HepG2 (cell line): ENCODE data around the gene KANSL1. TPM values are rescaled to one million over a fixed set of nuclear protein-coding genes. Genes with fewer than 3 reads are reported as not detected.
"Not testable (repeated sequence)": the region's sequence is repeated elsewhere in the genome, so short reads cannot be mapped to it uniquely, and the experiment has no call there.

ENCODE experiments used
- ATAC-seq: fragments of 200-7000 bp; cut with Tn5 transposase; 3 replicates; pipeline ENCODE4 v1.9.1; 2020; ENCODE audit warnings: mild to moderate bottlenecking, moderate library complexity
- BruUV-seq: library from RNA; stranded (reverse); fragments of 400-500 nt; replicated peaks from 2 replicates; lab custom pipeline; 2021; lab: Mats Ljungman, UMichigan
- CTCF ChIA-PET: fragments of 300-600 bp; formaldehyde crosslinking; extraction: SDS; loops from one replicate; lab custom pipeline; 2021; ENCODE audit warnings: low total read pairs, inconsistent platforms, low intra/inter-chr PET ratio; lab: Yijun Ruan, JAX
- POLR2A ChIA-PET: fragments of 350-600 bp; sonication (Branson Sonifier 250); formaldehyde crosslinking; loops from one replicate; lab custom pipeline; 2020; ENCODE audit warnings: antibody characterized with exemption, inconsistent platforms; lab: Yijun Ruan, JAX
- DNase-seq: peaks from one replicate; pipeline ENCODE4 v3.0.0-alpha.2; 2015; ENCODE audit warnings: low spot score
- FAIRE-seq: peaks from 3 replicates; lab custom pipeline; 2011; peaks lifted over from hg19 to GRCh38; lab: Jason Lieb, UNC
- H2AFZ ChIP-seq: one replicate; pipeline ENCODE4 v1.6.1; 2011; ENCODE audit warnings: low read length, inconsistent platforms
- H3K27ac ChIP-seq: fragments of 300-600 bp; 3 replicates; pipeline ENCODE4 v1.8.0; 2011; ENCODE audit warnings: mixed run types, mild to moderate bottlenecking, mixed read lengths, low read length, inconsistent platforms; ENCODE audit not compliant: insufficient read depth; ENCODE audit errors: extremely low read length
- H3K27me3 ChIP-seq, 2 experiments: fragments of 200-600 bp in 1 of 2; 2 replicates in 1 of 2; 3 replicates in 1 of 2; pipeline versions ENCODE4 v1.6.0 to v1.8.0; 2011; ENCODE audit warnings: low read length in 2 of 2, mild to moderate bottlenecking in 2 of 2, moderate library complexity in 2 of 2, inconsistent platforms in 1 of 2; ENCODE audit not compliant: insufficient read depth in 2 of 2, control insufficient read depth in 1 of 2
- H3K36me3 ChIP-seq, 2 experiments: fragments of 200-600 bp in 1 of 2; replicated peaks in 1 of 2; 2 replicates in 1 of 2; 3 replicates in 1 of 2; pipeline versions ENCODE4 v1.5.1 to v1.8.0; 2011; ENCODE audit warnings: low read length in 2 of 2, inconsistent platforms in 1 of 2; ENCODE audit not compliant: insufficient read depth in 2 of 2, control insufficient read depth in 1 of 2
- H3K4me1 ChIP-seq: 2 replicates; pipeline ENCODE4 v1.5.1; 2012; ENCODE audit warnings: low read length, inconsistent platforms; ENCODE audit not compliant: insufficient read depth
- H3K4me2 ChIP-seq: 2 replicates; pipeline ENCODE4 v1.6.0; 2011; ENCODE audit warnings: low read depth, low read length, inconsistent platforms
- H3K4me3 ChIP-seq, 3 experiments: fragments of 200-600 bp in 1 of 3; sonication (generic), shearing (Covaris generic) in 1 of 3; replicated peaks in 1 of 3; 2 replicates each; pipeline ENCODE4 v1.5.1; 2011 to 2016; ENCODE audit warnings: low read length in 3 of 3, inconsistent platforms in 2 of 3, low read depth in 2 of 3, mild to moderate bottlenecking in 2 of 3, control low read depth in 1 of 3, mixed read lengths in 1 of 3; ENCODE audit not compliant: insufficient read depth in 1 of 3
- H3K79me2 ChIP-seq: one replicate; pipeline ENCODE4 v1.6.1; 2011; ENCODE audit warnings: low read length, inconsistent platforms; ENCODE audit not compliant: insufficient read depth
- H3K9ac ChIP-seq: 2 replicates; pipeline ENCODE4 v1.6.0; 2011; ENCODE audit warnings: mild to moderate bottlenecking, low read depth, low read length, inconsistent platforms; ENCODE audit not compliant: insufficient read depth
- H3K9me3 ChIP-seq: 2 replicates; pipeline ENCODE4 v1.5.1; 2012; ENCODE audit warnings: mild to moderate bottlenecking, low read length
- H4K20me1 ChIP-seq: 2 replicates; pipeline ENCODE4 v1.6.0; 2011; ENCODE audit warnings: inconsistent platforms, mild to moderate bottlenecking, low read length, moderate library complexity; ENCODE audit not compliant: insufficient read depth
- CTCF ChIP-seq: sonication (generic); formaldehyde crosslinking; IDR thresholded peaks from 2 replicates; pipeline ENCODE4 v1.5.0; 2020; ENCODE audit warnings: mild to moderate bottlenecking, missing genetic modification reagents, moderate library complexity
- SSRP1 ChIP-seq: IDR thresholded peaks from 2 replicates; pipeline ENCODE4 v1.6.1; 2016; ENCODE audit warnings: control low read depth
- STAG1 ChIP-seq: sonication (generic); formaldehyde crosslinking; IDR thresholded peaks from 2 replicates; pipeline ENCODE4 v1.4.0; 2020; ENCODE audit warnings: missing genetic modification reagents
- TIGD3 ChIP-seq: sonication (generic); formaldehyde crosslinking; IDR thresholded peaks from 2 replicates; pipeline ENCODE4 v1.5.1; 2020; ENCODE audit warnings: mild to moderate bottlenecking, missing genetic modification reagents, borderline replicate concordance
- ZNF772 ChIP-seq: sonication (generic); formaldehyde crosslinking; IDR thresholded peaks from 2 replicates; pipeline ENCODE4 v1.5.0; 2020; ENCODE audit warnings: mild to moderate bottlenecking, missing genetic modification reagents
- WGBS: methylation state at CpG from one replicate; pipeline ENCODE4 v1.1.6; 2017; ENCODE audit warnings: low lambda C conversion rate; 5-methylcytosine and 5-hydroxymethylcytosine counted together
- in situ Hi-C: cut with HindIII; loops from 2 replicates; pipeline ENCODE4 v1.10.0; 2017; ENCODE audit warnings: low pct_unique_long_range_greater_than_20kb; ENCODE audit not compliant: extremely low pct_ligation_motif_present
- intact Hi-C: fragments of 100-400 bp; cut with micrococcal nuclease; formaldehyde crosslinking; loops from one replicate; pipeline ENCODE4 v1.10.0; 2022; ENCODE audit not compliant: unreplicated experiment
- polyA plus RNA-seq, 8 experiments: library from polyadenylated mRNA; depleted of rRNA in 3 of 8; stranded (reverse) in 7 of 8; unstranded in 1 of 8; fragments of >200 nt; fragmentation: Illumina TruSeq in 4 of 8; extraction: Trizol in 4 of 8; gene quantifications; 2 replicates each; pipeline versions ENCODE4 v1.2.1 to v1.2.3, GENCODE V29; 2011 to 2016; ENCODE audit warnings: low read depth in 4 of 8, missing spikeins in 1 of 8, mixed read lengths in 1 of 8; ENCODE audit not compliant: insufficient read depth in 1 of 8
- total RNA-seq, 5 experiments: library from RNA; depleted of rRNA; stranded (reverse); fragments of >200 nt; fragmentation: Illumina TruSeq; extraction: Trizol; gene quantifications; 2 replicates each; pipeline ENCODE4 v1.2.3, GENCODE V29; 2016; ENCODE audit warnings: low read depth in 1 of 5

The KANSL1 gene
- total and polyA plus RNA-seq, 2 of the 13 experiments (the other 11 are each of a cell fraction or from before 2014, with no cell fraction given), result 24.0 to 59.6 TPM

- TF ChIP-seq SSRP1 (no peak), ZNF772 (no peak), TIGD3 (CRISPR knock-in tag) (no peak)
- TF ChIP-seq, all 625 proteins: peak for 0
Measured at GRCh38 chr17:46190763-46191162, 2.5 kb downstream of the KANSL1 start (continued).

- H2AFZ ChIP-seq, POLR2A ChIA-PET, H3K9ac ChIP-seq, H3K36me3 ChIP-seq, in situ Hi-C loops, H3K27ac ChIP-seq, DNase-seq, H3K4me2 ChIP-seq, intact Hi-C loops, BruUV-seq, CTCF ChIA-PET, H3K27me3 ChIP-seq, H3K9me3 ChIP-seq, FAIRE-seq, H3K4me3 ChIP-seq: not testable (repeated sequence)
- peaks cover 100% of the 10 kb centered on the region for H3K79me2 ChIP-seq
- H3K4me1 ChIP-seq, result peaks cover 85% of the 10 kb centered on the region
- peak; percentile 53 for ATAC-seq
- peaks cover 98% of the 10 kb centered on the region for H4K20me1 ChIP-seq
- TF ChIP-seq STAG1 (CRISPR knock-in tag) (peak; percentile 34), CTCF (CRISPR knock-in tag) (peak; percentile 44)
- WGBS, result 95% methylated on average over 3 of the region's 3 CpGs
Measured at GRCh38 chr17:46186827-46187235, 6.4 kb downstream of the KANSL1 start.
